Keratinocyte (primary cell): Measurements from ENCODE around the gene PDE4A. TPM values are rescaled to one million over a fixed set of nuclear protein-coding genes. Genes with fewer than 3 reads are reported as not detected.

Source experiments
- DNase-seq: peaks from one replicate; pipeline ENCODE4 v3.0.0-alpha.2; 2011; ENCODE audit warnings: low read depth, missing footprints, low spot score
- FAIRE-seq: peaks from 2 replicates; lab custom pipeline; 2011; peaks lifted over from hg19 to GRCh38; lab: Jason Lieb, UNC
- H2AFZ ChIP-seq: 2 replicates; pipeline ENCODE4 v1.6.0; 2012; ENCODE audit warnings: low read length, control low read depth, inconsistent platforms; ENCODE audit not compliant: control insufficient read depth
- H3K27ac ChIP-seq: 2 replicates; pipeline ENCODE4 v1.5.1; 2011; ENCODE audit warnings: low read length; ENCODE audit not compliant: control insufficient read depth, insufficient read depth
- H3K27me3 ChIP-seq: 3 replicates; pipeline ENCODE4 v1.6.0; 2011; ENCODE audit warnings: low read length; ENCODE audit not compliant: control insufficient read depth, insufficient read depth; ENCODE audit errors: extremely low read depth
- H3K36me3 ChIP-seq, 2 experiments: 2 replicates in 1 of 2; 3 replicates in 1 of 2; pipeline ENCODE4 v1.5.1; 2011; ENCODE audit warnings: low read length in 2 of 2, mild to moderate bottlenecking in 1 of 2; ENCODE audit not compliant: control insufficient read depth in 2 of 2, insufficient read depth in 2 of 2; ENCODE audit errors: extremely low read depth in 1 of 2
- H3K4me1 ChIP-seq: 3 replicates; pipeline ENCODE4 v1.5.1; 2011; ENCODE audit warnings: low read length; ENCODE audit not compliant: control insufficient read depth, insufficient read depth; ENCODE audit errors: extremely low read depth
- H3K4me2 ChIP-seq: 3 replicates; pipeline ENCODE4 v1.6.0; 2011; ENCODE audit warnings: low read depth, low read length; ENCODE audit not compliant: control insufficient read depth, insufficient read depth; ENCODE audit errors: extremely low read depth
- H3K4me3 ChIP-seq, 3 experiments: fragments of 200-600 bp in 1 of 3; sonication (generic) in 1 of 3; 2 replicates in 2 of 3; 3 replicates in 1 of 3; pipeline ENCODE4 v1.5.1; 2011 to 2016; ENCODE audit warnings: low read length in 3 of 3, mild to moderate bottlenecking in 3 of 3, control low read depth in 2 of 3, inconsistent platforms in 1 of 3, low read depth in 1 of 3, mixed read lengths in 1 of 3, mixed run types in 1 of 3, moderate library complexity in 1 of 3; ENCODE audit not compliant: control insufficient read depth in 2 of 3, insufficient read depth in 2 of 3; ENCODE audit errors: extremely low read depth in 1 of 3
- H3K79me2 ChIP-seq: 2 replicates; pipeline ENCODE4 v1.6.0; 2012; ENCODE audit warnings: low read length; ENCODE audit not compliant: control insufficient read depth, insufficient read depth
- H3K9ac ChIP-seq: 3 replicates; pipeline ENCODE4 v1.6.0; 2011; ENCODE audit warnings: low read length; ENCODE audit not compliant: control insufficient read depth, insufficient read depth; ENCODE audit errors: extremely low read depth
- H3K9me1 ChIP-seq: 3 replicates; pipeline ENCODE4 v1.6.0; 2011; ENCODE audit warnings: low read length; ENCODE audit not compliant: control insufficient read depth, insufficient read depth; ENCODE audit errors: extremely low read depth
- H3K9me3 ChIP-seq: 2 replicates; pipeline ENCODE4 v1.5.1; 2012; ENCODE audit warnings: low read depth, low read length; ENCODE audit not compliant: control insufficient read depth
- H4K20me1 ChIP-seq: 3 replicates; pipeline ENCODE4 v1.6.0; 2011; ENCODE audit warnings: low read length; ENCODE audit not compliant: control insufficient read depth, insufficient read depth; ENCODE audit errors: extremely low read depth
- CTCF ChIP-seq, 3 experiments: IDR thresholded peaks in 1 of 3; conservative IDR thresholded peaks in 1 of 3; optimal IDR thresholded peaks in 1 of 3; 2 replicates in 2 of 3; 3 replicates in 1 of 3; pipeline versions ENCODE3 to v1.5.1; 2011; ENCODE audit warnings: low read length in 3 of 3, mild to moderate bottlenecking in 3 of 3, moderate library complexity in 2 of 3, control low read depth in 1 of 3, inconsistent platforms in 1 of 3; ENCODE audit not compliant: insufficient read depth in 2 of 3; ENCODE audit errors: extremely low read depth in 1 of 3
- EZH2 ChIP-seq: IDR thresholded peaks from one replicate; pipeline ENCODE4 v1.6.1; 2012; ENCODE audit warnings: inconsistent platforms, mild to moderate bottlenecking, low read length, moderate library complexity
- dilution Hi-C: fragments of 300-500 bp; cut with MboI; formaldehyde crosslinking; loops from one replicate; pipeline ENCODE4 v1.7.0; 2020; ENCODE audit warnings: low sequenced_read_pairs; ENCODE audit not compliant: extremely low pct_ligation_motif_present
- polyA plus RNA-seq, 5 experiments: library from polyadenylated mRNA; depleted of rRNA in 3 of 5; stranded (reverse) in 3 of 5; stranded (forward) in 1 of 5; unstranded in 1 of 5; fragments of >200 nt; gene quantifications; 1 replicate in 1 of 5; 2 replicates in 3 of 5; 3 replicates in 1 of 5; pipeline versions ENCODE4 v1.2.1 to v1.2.3, GENCODE V29; 2011 to 2012; ENCODE audit warnings: missing spikeins in 2 of 5, low read depth in 1 of 5, low replicate concordance in 1 of 5

The PDE4A gene
- polyA plus RNA-seq, 1 donor (not counting 4 experiments of a cell fraction or from before 2014, with no cell fraction given), result 0.09 TPM

GRCh38 chr19:10450853-10451609 lies 30.7 kb downstream of the PDE4A start:
- Histone ChIP-seq H3K4me1 (no peaks in the 10 kb centered on the region), H3K27ac (no peak overlapping the region), H3K9ac (no peak overlapping the region), H3K27me3 (no peaks in the 10 kb centered on the region), H3K4me2 (no peak overlapping the region), H3K4me3 (no peak overlapping the region), H3K79me2 (no peaks in the 10 kb centered on the region), H2AFZ (no peak overlapping the region), H3K36me3 (no peaks in the 10 kb centered on the region), H3K9me3 (no peaks in the 10 kb centered on the region), H3K9me1 (no peaks in the 10 kb centered on the region), H4K20me1 (no peaks in the 10 kb centered on the region)
- TF ChIP-seq CTCF (optimal IDR thresholded peaks at IDR 0.05 in 1 of 3, IDR thresholded peaks at IDR 0.05 in 1 of 3, conservative IDR thresholded peaks at IDR 0.05 in 1 of 3; ENCODE audit: extremely low read depth in 1 of 3, insufficient read depth in 2 of 3, low read length in 3 of 3) (no peak), EZH2 (no peak)
- FAIRE-seq (no peak), DNase-seq (no peak)
- dilution Hi-C loops, result no loop called here

- Histone ChIP-seq H3K36me3 (no peaks in the 10 kb centered on the region), H2AFZ (no peak overlapping the region), H3K9ac (no peak overlapping the region), H3K79me2 (no peaks in the 10 kb centered on the region), H4K20me1 (no peaks in the 10 kb centered on the region), H3K9me3 (no peaks in the 10 kb centered on the region), H3K9me1 (no peaks in the 10 kb centered on the region), H3K4me3 (no peak overlapping the region), H3K4me1 (no peaks in the 10 kb centered on the region), H3K27ac (no peak overlapping the region), H3K4me2 (no peak overlapping the region), H3K27me3 (no peaks in the 10 kb centered on the region)
- DNase-seq (no peak), FAIRE-seq (no peak)
- no peak for TF ChIP-seq EZH2
- dilution Hi-C loops, result no loop called here
Measured at GRCh38 chr19:10452726-10453618, 32.6 kb downstream of the PDE4A start.
